ENCODE measurements around the gene TNFRSF12A. TPM values are rescaled to one million over a fixed set of nuclear protein-coding genes. Genes with fewer than 3 reads are reported as not detected.

The TNFRSF12A gene
- total RNA-seq, 1 experiment from 2014 or later = 78.9 TPM

DNA sequence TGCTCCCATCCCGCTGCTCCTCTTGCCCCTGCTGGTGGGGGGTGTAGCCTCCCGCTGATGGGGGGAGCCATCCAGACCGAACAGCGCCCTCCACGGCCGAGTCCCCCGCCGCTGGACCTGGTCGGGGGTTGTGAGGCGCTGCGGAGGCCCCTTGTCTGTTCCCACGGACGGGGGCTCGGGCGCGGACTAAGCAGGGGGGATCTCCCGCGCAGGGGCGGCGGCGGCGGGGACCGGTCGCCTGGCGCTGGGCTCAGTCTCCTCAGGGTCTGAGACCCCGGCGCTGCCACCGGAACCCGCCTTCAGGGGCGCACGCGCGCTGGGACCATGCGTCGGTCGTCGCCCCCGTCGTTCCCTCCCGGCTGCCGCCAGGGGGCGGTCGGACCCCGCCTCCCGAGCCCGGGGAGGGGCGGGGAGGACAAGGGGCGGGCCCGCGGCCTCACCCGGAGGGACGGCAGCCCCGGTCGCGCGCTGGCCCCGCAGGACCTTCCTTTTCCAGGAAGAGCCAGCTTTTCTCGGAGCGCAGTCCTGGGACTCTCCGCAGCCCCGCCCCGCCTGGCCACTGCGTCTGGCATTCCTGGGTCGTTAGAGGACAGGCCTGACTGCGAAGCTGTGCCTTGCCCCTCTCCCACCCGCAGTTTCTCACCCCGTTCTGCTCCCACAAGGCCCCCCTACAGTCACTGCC is 39.0 kb downstream of the TNFRSF12A start:
- Mint-ChIP-seq H3K9me3 (no peaks in the 10 kb centered on the region), H3K4me3 (peak overlapping the region; percentile 76), H3K4me1 (peaks cover 28% of the 10 kb centered on the region), H3K27ac (peak overlapping the region; percentile 79; the same call in 1 of the 2 replicates), H3K27me3 (ENCODE audit: low read depth) (peaks cover 3% of the 10 kb centered on the region; the same call in 1 of the 2 replicates), H3K36me3 (no peaks in the 10 kb centered on the region)
- ChIA-PET CTCF (interaction anchor here (0.6 to 3.6 kb wide), 54 partner anchors 9 to 205 kb away, joined by 3 to 109 read pairs (median 5); partner anchors contain the start of genes BICDL2, CLDN6, HCFC1R1 and KREMEN2), POLR2A (interaction anchor here (0.9 to 3.2 kb wide), 12 partner anchors 13 to 70 kb away, joined by 3 to 29 read pairs (median 6); partner anchors contain the start of genes CLDN9, HCFC1R1, MMP25 and TNFRSF12A)
- DNase-seq (ENCODE audit: low spot score) (peak; percentile 94), ATAC-seq (peak; percentile 79)
- TF ChIP-seq, protein P1, sequence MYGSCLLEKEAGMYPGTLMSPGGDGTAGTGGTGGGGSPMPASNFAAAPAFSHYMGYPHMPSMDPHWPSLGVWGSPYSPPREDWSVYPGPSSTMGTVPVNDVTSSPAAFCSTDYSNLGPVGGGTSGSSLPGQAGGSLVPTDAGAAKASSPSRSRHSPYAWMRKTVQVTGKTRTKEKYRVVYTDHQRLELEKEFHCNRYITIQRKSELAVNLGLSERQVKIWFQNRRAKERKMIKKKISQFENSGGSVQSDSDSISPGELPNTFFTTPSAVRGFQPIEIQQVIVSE (CRISPR knock-in tag; IDR thresholded peaks at IDR 0.05; ENCODE audit: borderline replicate concordance) = no peak
- TF ChIP-seq, protein P2, sequence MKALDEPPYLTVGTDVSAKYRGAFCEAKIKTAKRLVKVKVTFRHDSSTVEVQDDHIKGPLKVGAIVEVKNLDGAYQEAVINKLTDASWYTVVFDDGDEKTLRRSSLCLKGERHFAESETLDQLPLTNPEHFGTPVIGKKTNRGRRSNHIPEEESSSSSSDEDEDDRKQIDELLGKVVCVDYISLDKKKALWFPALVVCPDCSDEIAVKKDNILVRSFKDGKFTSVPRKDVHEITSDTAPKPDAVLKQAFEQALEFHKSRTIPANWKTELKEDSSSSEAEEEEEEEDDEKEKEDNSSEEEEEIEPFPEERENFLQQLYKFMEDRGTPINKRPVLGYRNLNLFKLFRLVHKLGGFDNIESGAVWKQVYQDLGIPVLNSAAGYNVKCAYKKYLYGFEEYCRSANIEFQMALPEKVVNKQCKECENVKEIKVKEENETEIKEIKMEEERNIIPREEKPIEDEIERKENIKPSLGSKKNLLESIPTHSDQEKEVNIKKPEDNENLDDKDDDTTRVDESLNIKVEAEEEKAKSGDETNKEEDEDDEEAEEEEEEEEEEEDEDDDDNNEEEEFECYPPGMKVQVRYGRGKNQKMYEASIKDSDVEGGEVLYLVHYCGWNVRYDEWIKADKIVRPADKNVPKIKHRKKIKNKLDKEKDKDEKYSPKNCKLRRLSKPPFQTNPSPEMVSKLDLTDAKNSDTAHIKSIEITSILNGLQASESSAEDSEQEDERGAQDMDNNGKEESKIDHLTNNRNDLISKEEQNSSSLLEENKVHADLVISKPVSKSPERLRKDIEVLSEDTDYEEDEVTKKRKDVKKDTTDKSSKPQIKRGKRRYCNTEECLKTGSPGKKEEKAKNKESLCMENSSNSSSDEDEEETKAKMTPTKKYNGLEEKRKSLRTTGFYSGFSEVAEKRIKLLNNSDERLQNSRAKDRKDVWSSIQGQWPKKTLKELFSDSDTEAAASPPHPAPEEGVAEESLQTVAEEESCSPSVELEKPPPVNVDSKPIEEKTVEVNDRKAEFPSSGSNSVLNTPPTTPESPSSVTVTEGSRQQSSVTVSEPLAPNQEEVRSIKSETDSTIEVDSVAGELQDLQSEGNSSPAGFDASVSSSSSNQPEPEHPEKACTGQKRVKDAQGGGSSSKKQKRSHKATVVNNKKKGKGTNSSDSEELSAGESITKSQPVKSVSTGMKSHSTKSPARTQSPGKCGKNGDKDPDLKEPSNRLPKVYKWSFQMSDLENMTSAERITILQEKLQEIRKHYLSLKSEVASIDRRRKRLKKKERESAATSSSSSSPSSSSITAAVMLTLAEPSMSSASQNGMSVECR (CRISPR knock-in tag; IDR thresholded peaks at IDR 0.05; ENCODE audit: borderline replicate concordance) = 0 out of 2 replicates have a peak, but pooled peaks have one; percentile 35
- TF ChIP-seq, protein P3, sequence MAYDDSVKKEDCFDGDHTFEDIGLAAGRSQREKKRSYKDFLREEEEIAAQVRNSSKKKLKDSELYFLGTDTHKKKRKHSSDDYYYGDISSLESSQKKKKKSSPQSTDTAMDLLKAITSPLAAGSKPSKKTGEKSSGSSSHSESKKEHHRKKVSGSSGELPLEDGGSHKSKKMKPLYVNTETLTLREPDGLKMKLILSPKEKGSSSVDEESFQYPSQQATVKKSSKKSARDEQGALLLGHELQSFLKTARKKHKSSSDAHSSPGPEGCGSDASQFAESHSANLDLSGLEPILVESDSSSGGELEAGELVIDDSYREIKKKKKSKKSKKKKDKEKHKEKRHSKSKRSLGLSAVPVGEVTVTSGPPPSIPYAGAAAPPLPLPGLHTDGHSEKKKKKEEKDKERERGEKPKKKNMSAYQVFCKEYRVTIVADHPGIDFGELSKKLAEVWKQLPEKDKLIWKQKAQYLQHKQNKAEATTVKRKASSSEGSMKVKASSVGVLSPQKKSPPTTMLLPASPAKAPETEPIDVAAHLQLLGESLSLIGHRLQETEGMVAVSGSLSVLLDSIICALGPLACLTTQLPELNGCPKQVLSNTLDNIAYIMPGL (CRISPR knock-in tag; IDR thresholded peaks at IDR 0.05) = peak; percentile 99; the same call in 1 of the 2 replicates
- peak; percentile 51; the same call in 1 of the 2 replicates for TF ChIP-seq ZNF416 (CRISPR knock-in tag; IDR thresholded peaks at IDR 0.05)
- peak; percentile 92 for TF ChIP-seq CTCF (IDR thresholded peaks at IDR 0.05)
- TF ChIP-seq CBFB (CRISPR knock-in tag; IDR thresholded peaks at IDR 0.05; ENCODE audit: low read depth) = peak; percentile 70; the same call in 1 of the 2 replicates
- TF ChIP-seq ESRRA (CRISPR knock-in tag; IDR thresholded peaks at IDR 0.05; ENCODE audit: borderline replicate concordance) = peak; percentile 75; the same call in 1 of the 2 replicates
- no peak for TF ChIP-seq MXD4 (CRISPR knock-in tag; IDR thresholded peaks at IDR 0.05; ENCODE audit: borderline replicate concordance)
- no peak for TF ChIP-seq ZNF423 (CRISPR knock-in tag; IDR thresholded peaks at IDR 0.05)
- TF ChIP-seq, protein P4, sequence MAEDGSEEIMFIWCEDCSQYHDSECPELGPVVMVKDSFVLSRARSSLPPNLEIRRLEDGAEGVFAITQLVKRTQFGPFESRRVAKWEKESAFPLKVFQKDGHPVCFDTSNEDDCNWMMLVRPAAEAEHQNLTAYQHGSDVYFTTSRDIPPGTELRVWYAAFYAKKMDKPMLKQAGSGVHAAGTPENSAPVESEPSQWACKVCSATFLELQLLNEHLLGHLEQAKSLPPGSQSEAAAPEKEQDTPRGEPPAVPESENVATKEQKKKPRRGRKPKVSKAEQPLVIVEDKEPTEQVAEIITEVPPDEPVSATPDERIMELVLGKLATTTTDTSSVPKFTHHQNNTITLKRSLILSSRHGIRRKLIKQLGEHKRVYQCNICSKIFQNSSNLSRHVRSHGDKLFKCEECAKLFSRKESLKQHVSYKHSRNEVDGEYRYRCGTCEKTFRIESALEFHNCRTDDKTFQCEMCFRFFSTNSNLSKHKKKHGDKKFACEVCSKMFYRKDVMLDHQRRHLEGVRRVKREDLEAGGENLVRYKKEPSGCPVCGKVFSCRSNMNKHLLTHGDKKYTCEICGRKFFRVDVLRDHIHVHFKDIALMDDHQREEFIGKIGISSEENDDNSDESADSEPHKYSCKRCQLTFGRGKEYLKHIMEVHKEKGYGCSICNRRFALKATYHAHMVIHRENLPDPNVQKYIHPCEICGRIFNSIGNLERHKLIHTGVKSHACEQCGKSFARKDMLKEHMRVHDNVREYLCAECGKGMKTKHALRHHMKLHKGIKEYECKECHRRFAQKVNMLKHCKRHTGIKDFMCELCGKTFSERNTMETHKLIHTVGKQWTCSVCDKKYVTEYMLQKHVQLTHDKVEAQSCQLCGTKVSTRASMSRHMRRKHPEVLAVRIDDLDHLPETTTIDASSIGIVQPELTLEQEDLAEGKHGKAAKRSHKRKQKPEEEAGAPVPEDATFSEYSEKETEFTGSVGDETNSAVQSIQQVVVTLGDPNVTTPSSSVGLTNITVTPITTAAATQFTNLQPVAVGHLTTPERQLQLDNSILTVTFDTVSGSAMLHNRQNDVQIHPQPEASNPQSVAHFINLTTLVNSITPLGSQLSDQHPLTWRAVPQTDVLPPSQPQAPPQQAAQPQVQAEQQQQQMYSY (CRISPR knock-in tag; IDR thresholded peaks at IDR 0.05) = peak; percentile 22; the same call in 1 of the 2 replicates
- peak; percentile 94; the same call in 1 of the 2 replicates for TF ChIP-seq ETV6 (CRISPR knock-in tag; IDR thresholded peaks at IDR 0.05)
- TF ChIP-seq, protein P5, sequence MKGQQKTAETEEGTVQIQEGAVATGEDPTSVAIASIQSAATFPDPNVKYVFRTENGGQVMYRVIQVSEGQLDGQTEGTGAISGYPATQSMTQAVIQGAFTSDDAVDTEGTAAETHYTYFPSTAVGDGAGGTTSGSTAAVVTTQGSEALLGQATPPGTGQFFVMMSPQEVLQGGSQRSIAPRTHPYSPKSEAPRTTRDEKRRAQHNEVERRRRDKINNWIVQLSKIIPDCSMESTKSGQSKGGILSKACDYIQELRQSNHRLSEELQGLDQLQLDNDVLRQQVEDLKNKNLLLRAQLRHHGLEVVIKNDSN (CRISPR knock-in tag; IDR thresholded peaks at IDR 0.05) = peak; percentile 35; the same call in 1 of the 2 replicates
- no peak for TF ChIP-seq NR2C2 (CRISPR knock-in tag; IDR thresholded peaks at IDR 0.05)
- no peak for TF ChIP-seq IRF2 (CRISPR knock-in tag; IDR thresholded peaks at IDR 0.05; ENCODE audit: borderline replicate concordance, low read depth)
- no peak for TF ChIP-seq GRHL2 (CRISPR knock-in tag; IDR thresholded peaks at IDR 0.05; ENCODE audit: insufficient replicate concordance, severe bottlenecking)
- TF ChIP-seq USF2 (CRISPR knock-in tag; IDR thresholded peaks at IDR 0.05) = peak; percentile 46; the same call in 1 of the 2 replicates
- TF ChIP-seq SMAD4 (CRISPR knock-in tag; IDR thresholded peaks at IDR 0.05) = no peak
- peak; percentile 78; the same call in 1 of the 2 replicates for TF ChIP-seq RELA (CRISPR knock-in tag; IDR thresholded peaks at IDR 0.05; ENCODE audit: borderline replicate concordance)
- TF ChIP-seq ZNF232 (CRISPR knock-in tag; IDR thresholded peaks at IDR 0.05) = 0 out of 2 replicates have a peak, but pooled peaks have one; percentile 34
- TF ChIP-seq ZNF671 (CRISPR knock-in tag; IDR thresholded peaks at IDR 0.05) = no peak
- no peak for TF ChIP-seq TCF7 (CRISPR knock-in tag; IDR thresholded peaks at IDR 0.05; ENCODE audit: low read depth)
- peak; percentile 66; the same call in 1 of the 2 replicates for TF ChIP-seq CREM (CRISPR knock-in tag; IDR thresholded peaks at IDR 0.05)
